K562 (cell line): ENCODE measurements around the gene CBLL1. TPM values are rescaled to one million over a fixed set of nuclear protein-coding genes. Genes with fewer than 3 reads are reported as not detected.

Experiments
- ELF4 ChIP-seq: fragments of 450-650 bp; formaldehyde crosslinking; IDR thresholded peaks from 2 replicates; pipeline ENCODE4 v1.4.0; 2022; ENCODE audit warnings: missing genetic modification characterization
- L3MBTL2 ChIP-seq: fragments of 450-650 bp; IDR thresholded peaks from 2 replicates; pipeline ENCODE4 v1.6.1; 2016; ENCODE audit warnings: mild to moderate bottlenecking, moderate library complexity
- NFRKB ChIP-seq: fragments of 450-650 bp; IDR thresholded peaks from 2 replicates; pipeline ENCODE4 v1.6.1; 2016; ENCODE audit warnings: low read depth
- PML ChIP-seq: IDR thresholded peaks from 2 replicates; pipeline ENCODE4 v1.6.1; 2012; ENCODE audit warnings: low read length, inconsistent platforms
- RFX5 ChIP-seq: IDR thresholded peaks from 2 replicates; pipeline ENCODE4 v1.6.1; 2011; ENCODE audit warnings: low read depth, mild to moderate bottlenecking, improper control_type of control experiment, low read length
- SREBF2 ChIP-seq: sonication (generic); formaldehyde crosslinking; IDR thresholded peaks from 2 replicates; pipeline ENCODE4 v1.4.0; 2020; ENCODE audit warnings: mild to moderate bottlenecking, missing genetic modification reagents
- TCFL5 ChIP-seq: fragments of 250-450 bp; sonication (Bioruptor Pico); conservative IDR thresholded peaks from 2 replicates; pipeline ENCODE4 v1.6.1; 2021; ENCODE audit warnings: mild to moderate bottlenecking, moderate library complexity, matching md5 sums
- ZBTB8A ChIP-seq: fragments of 450-650 bp; IDR thresholded peaks from 2 replicates; pipeline ENCODE4 v1.6.1; 2018; ENCODE audit warnings: mild to moderate bottlenecking, moderate library complexity; ENCODE audit not compliant: partially characterized antibody
- ZNF384 ChIP-seq: IDR thresholded peaks from 2 replicates; pipeline ENCODE4 v1.6.1; 2012; ENCODE audit warnings: low read depth, low read length, improper control_type of control experiment
- ZNF589 ChIP-seq: fragments of 200-800 bp; sonication (Bioruptor generic); IDR thresholded peaks from 2 replicates; pipeline ENCODE4 v1.6.1; 2016; ENCODE audit warnings: low read depth, missing genetic modification characterization, missing compliant biosample characterization
- ZNF707 ChIP-seq: fragments of 250-450 bp; sonication (Bioruptor Pico); conservative IDR thresholded peaks from 2 replicates; pipeline ENCODE4 v1.8.0; 2022; ENCODE audit warnings: inconsistent platforms, mild to moderate bottlenecking, moderate library complexity
- ZNF778 ChIP-seq: fragments of 450-650 bp; formaldehyde crosslinking; IDR thresholded peaks from 2 replicates; pipeline ENCODE4 v1.4.0; 2020; ENCODE audit warnings: mild to moderate bottlenecking, moderate library complexity
- polyA plus RNA-seq, 8 experiments: library from polyadenylated mRNA; depleted of rRNA in 4 of 8; stranded (reverse) in 5 of 8; unstranded in 3 of 8; fragments of >200 nt; fragmentation: Nextera tagmentation in 2 of 8; fragmentation: Illumina TruSeq in 1 of 8; extraction: Ambion mirVana in 2 of 8; extraction: Trizol in 1 of 8; gene quantifications; 2 replicates each; pipeline versions ENCODE4 v1.2.1 to v1.2.3, GENCODE V29; 2011 to 2014; ENCODE audit warnings: inconsistent platforms in 1 of 8, missing spikeins in 1 of 8
- total RNA-seq, 7 experiments: library from RNA; depleted of rRNA in 6 of 7; stranded (reverse); fragments of >200 nt in 6 of 7; fragmentation: Illumina TruSeq in 2 of 7; extraction: Trizol in 2 of 7; gene quantifications; 2 replicates each; pipeline versions ENCODE4 v1.2.1 to v1.2.3, GENCODE V29; 2011 to 2021; ENCODE audit warnings: low replicate concordance in 1 of 7
- TF ChIP-seq, protein P1 (sequence below), 2 experiments: fragments of 450-650 bp in 1 of 2; IDR thresholded peaks; 2 replicates each; pipeline ENCODE4 v1.6.1; 2011 to 2017; ENCODE audit warnings: low read depth in 2 of 2, antibody characterized with exemption in 1 of 2, borderline replicate concordance in 1 of 2, low read length in 1 of 2, mild to moderate bottlenecking in 1 of 2, mixed read lengths in 1 of 2; ENCODE audit not compliant: control insufficient read depth in 1 of 2
- TF ChIP-seq, protein P2 (sequence below), 2 experiments: fragments of 450-650 bp; conservative IDR thresholded peaks; 2 replicates each; pipeline ENCODE4 v1.6.1; 2017; ENCODE audit warnings: mild to moderate bottlenecking in 2 of 2, moderate library complexity in 2 of 2
- TF ChIP-seq, protein P3 (sequence below): fragments of 450-650 bp; IDR thresholded peaks from 2 replicates; pipeline ENCODE4 v1.6.1; 2017; ENCODE audit warnings: mild to moderate bottlenecking, moderate library complexity
- TF ChIP-seq, protein P4 (sequence below): fragments of 200-800 bp; sonication (Bioruptor generic); IDR thresholded peaks from 2 replicates; pipeline ENCODE4 v1.6.1; 2017; ENCODE audit warnings: missing genetic modification characterization, missing compliant biosample characterization
- TF ChIP-seq, protein P5 (sequence below): sonication (generic); formaldehyde crosslinking; IDR thresholded peaks from 2 replicates; pipeline ENCODE4 v1.8.0; 2022; ENCODE audit warnings: missing genetic modification reagents, mild to moderate bottlenecking, moderate library complexity, borderline replicate concordance

CBLL1 gene
- total and polyA plus RNA-seq, 9 of the 15 experiments (the other 6 are each of a cell fraction or from before 2014, with no cell fraction given), result 14.7 to 67.9 (median 35.4) TPM

DNA sequence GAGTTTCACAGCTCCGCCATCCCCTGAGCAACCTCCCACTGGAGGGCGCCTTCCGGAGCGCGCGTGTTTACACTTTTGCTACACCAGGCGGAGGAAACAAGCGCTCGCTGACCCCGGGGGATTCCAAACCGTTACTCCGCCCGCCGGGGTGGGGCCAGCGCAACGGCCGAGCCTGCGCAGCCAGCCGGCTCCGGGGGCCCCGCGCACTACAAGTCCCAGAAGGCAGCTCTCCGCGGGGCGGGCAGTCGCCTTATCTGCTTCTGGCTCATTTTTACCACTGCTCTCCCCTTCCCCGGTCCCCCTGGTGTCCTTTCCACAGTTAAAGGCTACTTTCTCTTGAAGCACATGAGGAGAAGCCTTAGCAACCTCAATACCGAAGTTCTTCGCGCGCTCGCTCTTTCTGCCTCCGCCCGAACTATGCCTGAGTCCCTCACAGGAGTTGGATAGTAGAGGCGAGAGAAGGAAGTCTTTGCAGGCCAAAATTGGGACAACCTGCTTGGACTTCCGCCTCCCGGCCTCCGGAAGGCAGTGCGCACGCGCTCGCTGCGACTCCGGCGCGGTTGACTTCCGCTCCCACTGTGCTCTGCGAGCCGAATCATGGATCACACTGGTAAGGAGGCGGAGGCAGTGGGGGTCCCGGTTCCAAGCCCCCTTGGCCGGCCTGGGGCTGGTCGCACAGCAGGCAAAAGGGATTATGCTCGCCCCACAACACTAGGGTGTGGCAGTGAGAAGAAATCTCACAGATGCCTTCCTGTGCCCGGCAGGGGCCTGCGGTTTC is at the start of gene CBLL1 (continued):
- TF ChIP-seq, protein P1, sequence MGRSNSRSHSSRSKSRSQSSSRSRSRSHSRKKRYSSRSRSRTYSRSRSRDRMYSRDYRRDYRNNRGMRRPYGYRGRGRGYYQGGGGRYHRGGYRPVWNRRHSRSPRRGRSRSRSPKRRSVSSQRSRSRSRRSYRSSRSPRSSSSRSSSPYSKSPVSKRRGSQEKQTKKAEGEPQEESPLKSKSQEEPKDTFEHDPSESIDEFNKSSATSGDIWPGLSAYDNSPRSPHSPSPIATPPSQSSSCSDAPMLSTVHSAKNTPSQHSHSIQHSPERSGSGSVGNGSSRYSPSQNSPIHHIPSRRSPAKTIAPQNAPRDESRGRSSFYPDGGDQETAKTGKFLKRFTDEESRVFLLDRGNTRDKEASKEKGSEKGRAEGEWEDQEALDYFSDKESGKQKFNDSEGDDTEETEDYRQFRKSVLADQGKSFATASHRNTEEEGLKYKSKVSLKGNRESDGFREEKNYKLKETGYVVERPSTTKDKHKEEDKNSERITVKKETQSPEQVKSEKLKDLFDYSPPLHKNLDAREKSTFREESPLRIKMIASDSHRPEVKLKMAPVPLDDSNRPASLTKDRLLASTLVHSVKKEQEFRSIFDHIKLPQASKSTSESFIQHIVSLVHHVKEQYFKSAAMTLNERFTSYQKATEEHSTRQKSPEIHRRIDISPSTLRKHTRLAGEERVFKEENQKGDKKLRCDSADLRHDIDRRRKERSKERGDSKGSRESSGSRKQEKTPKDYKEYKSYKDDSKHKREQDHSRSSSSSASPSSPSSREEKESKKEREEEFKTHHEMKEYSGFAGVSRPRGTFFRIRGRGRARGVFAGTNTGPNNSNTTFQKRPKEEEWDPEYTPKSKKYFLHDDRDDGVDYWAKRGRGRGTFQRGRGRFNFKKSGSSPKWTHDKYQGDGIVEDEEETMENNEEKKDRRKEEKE (IDR thresholded peaks at IDR 0.05; ENCODE audit: borderline replicate concordance in 1 of 2, control insufficient read depth in 1 of 2, low read depth in 2 of 2, low read length in 1 of 2), result peak in 1 of 2 experiments; percentile 36; a peak in 2 of 4 replicates
- TF ChIP-seq, protein P2, sequence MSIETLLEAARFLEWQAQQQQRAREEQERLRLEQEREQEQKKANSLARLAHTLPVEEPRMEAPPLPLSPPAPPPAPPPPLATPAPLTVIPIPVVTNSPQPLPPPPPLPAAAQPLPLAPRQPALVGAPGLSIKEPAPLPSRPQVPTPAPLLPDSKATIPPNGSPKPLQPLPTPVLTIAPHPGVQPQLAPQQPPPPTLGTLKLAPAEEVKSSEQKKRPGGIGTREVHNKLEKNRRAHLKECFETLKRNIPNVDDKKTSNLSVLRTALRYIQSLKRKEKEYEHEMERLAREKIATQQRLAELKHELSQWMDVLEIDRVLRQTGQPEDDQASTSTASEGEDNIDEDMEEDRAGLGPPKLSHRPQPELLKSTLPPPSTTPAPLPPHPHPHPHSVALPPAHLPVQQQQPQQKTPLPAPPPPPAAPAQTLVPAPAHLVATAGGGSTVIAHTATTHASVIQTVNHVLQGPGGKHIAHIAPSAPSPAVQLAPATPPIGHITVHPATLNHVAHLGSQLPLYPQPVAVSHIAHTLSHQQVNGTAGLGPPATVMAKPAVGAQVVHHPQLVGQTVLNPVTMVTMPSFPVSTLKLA (conservative IDR thresholded peaks at IDR 0.05), result peak; percentile 97
- TF ChIP-seq ZBTB8A (no peak), ZNF707 (CRISPR knock-in tag) (no peak), RFX5 (no peak), PML (peak; percentile 78), NFRKB (peak; percentile 63; the same call in 1 of the 2 replicates), ZNF778 (CRISPR knock-in tag) (no peak), ELF4 (CRISPR knock-in tag) (0 out of 2 replicates have a peak, but pooled peaks have one; percentile 60), TCFL5 (CRISPR knock-in tag) (no peak), ZNF589 (CRISPR knock-in tag) (no peak; the same call in 1 of the 2 replicates), L3MBTL2 (peak; percentile 86), ZNF384 (peak; percentile 39; the same call in 1 of the 2 replicates), SREBF2 (CRISPR knock-in tag) (peak; percentile 77; the same call in 1 of the 2 replicates)
- TF ChIP-seq, protein P3, sequence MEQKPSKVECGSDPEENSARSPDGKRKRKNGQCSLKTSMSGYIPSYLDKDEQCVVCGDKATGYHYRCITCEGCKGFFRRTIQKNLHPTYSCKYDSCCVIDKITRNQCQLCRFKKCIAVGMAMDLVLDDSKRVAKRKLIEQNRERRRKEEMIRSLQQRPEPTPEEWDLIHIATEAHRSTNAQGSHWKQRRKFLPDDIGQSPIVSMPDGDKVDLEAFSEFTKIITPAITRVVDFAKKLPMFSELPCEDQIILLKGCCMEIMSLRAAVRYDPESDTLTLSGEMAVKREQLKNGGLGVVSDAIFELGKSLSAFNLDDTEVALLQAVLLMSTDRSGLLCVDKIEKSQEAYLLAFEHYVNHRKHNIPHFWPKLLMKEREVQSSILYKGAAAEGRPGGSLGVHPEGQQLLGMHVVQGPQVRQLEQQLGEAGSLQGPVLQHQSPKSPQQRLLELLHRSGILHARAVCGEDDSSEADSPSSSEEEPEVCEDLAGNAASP, result no peak
- TF ChIP-seq, protein P4, sequence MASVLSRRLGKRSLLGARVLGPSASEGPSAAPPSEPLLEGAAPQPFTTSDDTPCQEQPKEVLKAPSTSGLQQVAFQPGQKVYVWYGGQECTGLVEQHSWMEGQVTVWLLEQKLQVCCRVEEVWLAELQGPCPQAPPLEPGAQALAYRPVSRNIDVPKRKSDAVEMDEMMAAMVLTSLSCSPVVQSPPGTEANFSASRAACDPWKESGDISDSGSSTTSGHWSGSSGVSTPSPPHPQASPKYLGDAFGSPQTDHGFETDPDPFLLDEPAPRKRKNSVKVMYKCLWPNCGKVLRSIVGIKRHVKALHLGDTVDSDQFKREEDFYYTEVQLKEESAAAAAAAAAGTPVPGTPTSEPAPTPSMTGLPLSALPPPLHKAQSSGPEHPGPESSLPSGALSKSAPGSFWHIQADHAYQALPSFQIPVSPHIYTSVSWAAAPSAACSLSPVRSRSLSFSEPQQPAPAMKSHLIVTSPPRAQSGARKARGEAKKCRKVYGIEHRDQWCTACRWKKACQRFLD (CRISPR knock-in tag), result peak; percentile 72; the same call in 1 of the 2 replicates
- TF ChIP-seq, protein P5, sequence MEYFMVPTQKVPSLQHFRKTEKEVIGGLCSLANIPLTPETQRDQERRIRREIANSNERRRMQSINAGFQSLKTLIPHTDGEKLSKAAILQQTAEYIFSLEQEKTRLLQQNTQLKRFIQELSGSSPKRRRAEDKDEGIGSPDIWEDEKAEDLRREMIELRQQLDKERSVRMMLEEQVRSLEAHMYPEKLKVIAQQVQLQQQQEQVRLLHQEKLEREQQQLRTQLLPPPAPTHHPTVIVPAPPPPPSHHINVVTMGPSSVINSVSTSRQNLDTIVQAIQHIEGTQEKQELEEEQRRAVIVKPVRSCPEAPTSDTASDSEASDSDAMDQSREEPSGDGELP (CRISPR knock-in tag), result peak; percentile 90
